B cell (primary cell): ENCODE data around the gene MFSD11.

Source experiments
- CTCF ChIP-seq: fragments of 200-600 bp; IDR thresholded peaks from one replicate; pipeline ENCODE4 v1.8.0; 2022; ENCODE audit warnings: antibody characterized with exemption, mild to moderate bottlenecking
- EZH2 ChIP-seq: IDR thresholded peaks from 2 replicates; pipeline ENCODE4 v1.6.1; 2012; ENCODE audit warnings: borderline replicate concordance, low read depth, mild to moderate bottlenecking, moderate library complexity, low read length; ENCODE audit not compliant: insufficient read depth, poor library complexity, severe bottlenecking

GRCh38 chr17:76789235-76789788, 51.4 kb downstream of the MFSD11 start:
- no peak for TF ChIP-seq CTCF
- no peak for TF ChIP-seq EZH2
